ENCODE data around the gene RASA3.

RASA3 gene

GRCh38 chr13:113933901-113934300, 198.5 kb downstream of the RASA3 start:
- DNase-seq (ENCODE audit: low read depth), result no peak
- H3K4me3 ChIP-seq (replicated peaks; ENCODE audit: low read depth, low read length), result no peak overlapping the region
- no peak for TF ChIP-seq CTCF (IDR thresholded peaks at IDR 0.05; ENCODE audit: low read length, missing control alignments)

- DNase-seq (ENCODE audit: low read depth), result no peak
- H3K4me3 ChIP-seq (replicated peaks; ENCODE audit: low read depth, low read length), result no peak overlapping the region
- TF ChIP-seq CTCF (IDR thresholded peaks at IDR 0.05; ENCODE audit: low read length, missing control alignments), result no peak
Measured at GRCh38 chr13:113931841-113932459, 200.5 kb downstream of the RASA3 start.

- no peak overlapping the region for H3K4me3 ChIP-seq (replicated peaks; ENCODE audit: low read depth, low read length)
- DNase-seq (ENCODE audit: low read depth), result no peak
- no peak for TF ChIP-seq CTCF (IDR thresholded peaks at IDR 0.05; ENCODE audit: low read length, missing control alignments)
Measured at GRCh38 chr13:113930671-113931637, 201.5 kb downstream of the RASA3 start.

GRCh38 chr13:113929628-113930615, 202.5 kb downstream of the RASA3 start:
- no peak overlapping the region for H3K4me3 ChIP-seq (replicated peaks; ENCODE audit: low read depth, low read length)
- no peak for DNase-seq (ENCODE audit: low read depth)
- no peak for TF ChIP-seq CTCF (IDR thresholded peaks at IDR 0.05; ENCODE audit: low read length, missing control alignments)

- no peak for TF ChIP-seq CTCF (IDR thresholded peaks at IDR 0.05; ENCODE audit: low read length, missing control alignments)
- peak; percentile 75 for DNase-seq (ENCODE audit: low read depth)
Measured at GRCh38 chr13:113928685-113929627, 203.5 kb downstream of the RASA3 start.

More at GRCh38 chr13:113928685-113929627, 203.5 kb downstream of the RASA3 start:
- H3K4me3 ChIP-seq (replicated peaks; ENCODE audit: low read depth, low read length), result no peak overlapping the region
